ENCODE data around the gene TRIM29.

Gene TRIM29

DNA sequence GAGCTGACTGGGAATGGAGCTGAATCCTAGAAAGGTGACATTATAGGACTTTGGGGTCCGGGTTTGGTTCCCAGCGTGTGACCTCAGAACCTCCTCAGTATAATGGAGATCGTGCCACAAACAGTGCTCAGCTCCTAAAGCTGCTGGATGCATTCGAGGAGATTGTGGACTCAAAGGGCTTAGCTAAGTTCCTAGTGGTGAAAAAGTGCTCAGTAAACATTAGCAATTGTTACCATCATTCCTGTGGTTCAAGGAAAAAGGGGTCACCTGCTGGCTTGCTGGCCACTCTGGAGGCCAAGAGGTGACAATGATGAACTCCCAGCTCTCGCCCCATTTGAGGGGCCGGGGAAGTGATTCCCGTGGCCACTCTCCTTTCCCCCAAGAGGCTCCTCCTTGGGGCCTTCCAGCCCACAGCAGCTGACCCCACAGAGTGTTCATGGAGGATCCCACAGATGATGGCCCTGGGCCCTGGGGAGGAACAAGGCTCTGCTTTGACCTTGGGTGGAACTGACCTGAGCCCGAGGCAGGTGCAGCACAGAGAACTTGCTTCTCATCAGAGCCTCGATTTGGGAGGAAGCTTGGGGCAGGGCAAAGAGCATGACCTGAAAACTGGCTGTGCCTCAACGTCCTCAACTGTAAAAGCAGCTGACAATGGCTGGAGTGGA, 40.1 kb downstream of the TRIM29 start:
- no peak for DNase-seq (ENCODE audit: low read depth in 2 of 2)

DNA sequence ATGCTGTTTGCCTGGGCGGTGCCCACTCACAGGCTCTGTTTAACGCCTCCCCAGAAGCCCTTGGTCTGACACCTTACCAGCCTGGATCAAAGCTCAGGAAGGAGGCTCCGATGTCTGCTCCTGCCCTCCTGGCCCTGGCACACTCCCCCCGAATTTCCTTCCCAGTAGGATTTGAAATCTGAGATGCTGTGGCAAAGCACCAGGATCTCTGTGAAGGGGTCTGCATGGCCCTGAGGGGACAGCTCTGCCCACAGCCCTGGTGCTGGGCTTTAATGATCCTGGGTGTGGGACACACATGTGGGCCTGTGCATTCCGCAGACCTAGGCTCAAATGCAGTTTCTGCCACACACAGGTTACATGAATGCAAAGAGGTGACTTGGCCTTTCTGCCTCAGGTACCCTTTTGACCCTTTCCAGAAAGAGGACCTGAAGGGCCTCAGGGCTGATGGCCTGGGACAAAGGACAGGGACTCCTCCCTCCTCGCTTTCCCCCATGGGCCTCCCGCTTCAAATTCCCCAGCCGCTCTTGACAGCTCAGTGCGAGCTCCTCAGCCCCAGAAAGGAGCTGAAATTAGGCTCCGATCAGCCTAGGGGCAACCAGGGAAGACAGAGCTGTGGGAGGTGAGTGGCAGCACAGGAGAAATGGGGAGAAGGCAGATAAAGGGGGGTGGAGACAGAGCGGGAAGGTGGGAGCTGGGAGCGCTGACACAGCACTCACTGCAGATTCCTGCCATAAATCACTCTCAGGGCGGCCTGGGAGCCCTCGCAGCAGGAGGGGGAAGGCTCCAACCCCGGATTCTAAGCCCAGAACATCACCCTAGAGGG, 41.3 kb downstream of the TRIM29 start:
- DNase-seq (ENCODE audit: low read depth in 2 of 2), result no peak

GRCh38 chr11:120095516-120095915, 42.4 kb downstream of the TRIM29 start:
- no peak for DNase-seq (ENCODE audit: low read depth in 2 of 2)

GRCh38 chr11:120091701-120092100, 46.2 kb downstream of the TRIM29 start:
- no peak for DNase-seq (ENCODE audit: low read depth in 2 of 2)

- no peak for DNase-seq (ENCODE audit: low read depth in 2 of 2)
These were observed 46.8 kb downstream of the TRIM29 start for GRCh38 chr11:120091121-120091520.

DNA sequence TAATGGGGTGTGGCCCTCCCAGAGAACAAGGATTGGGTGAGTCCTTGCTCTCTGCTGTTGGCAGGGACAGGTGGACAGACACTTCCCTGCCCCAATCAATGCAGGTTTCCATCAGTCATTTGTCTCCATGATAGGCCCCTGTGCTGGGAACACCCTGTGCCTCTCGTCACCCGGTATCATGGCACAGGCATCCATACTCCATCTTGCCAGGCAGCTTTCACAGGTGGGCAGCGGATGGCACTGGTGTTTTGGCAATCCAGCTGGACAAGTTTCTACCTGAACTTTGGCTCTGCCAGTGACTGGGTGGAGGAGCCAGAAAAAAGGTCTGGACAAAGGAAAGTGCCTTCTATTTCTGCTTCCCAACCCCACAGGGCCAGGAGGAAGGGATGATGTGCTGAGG, 47.5 kb downstream of the TRIM29 start:
- no peak for DNase-seq (ENCODE audit: low read depth in 2 of 2)

- DNase-seq (ENCODE audit: low read depth in 2 of 2), result no peak
These were observed 48.6 kb downstream of the TRIM29 start for GRCh38 chr11:120089036-120090001.

GRCh38 chr11:120088056-120088455, 49.9 kb downstream of the TRIM29 start:
- DNase-seq (ENCODE audit: low read depth in 2 of 2), result no peak

DNA sequence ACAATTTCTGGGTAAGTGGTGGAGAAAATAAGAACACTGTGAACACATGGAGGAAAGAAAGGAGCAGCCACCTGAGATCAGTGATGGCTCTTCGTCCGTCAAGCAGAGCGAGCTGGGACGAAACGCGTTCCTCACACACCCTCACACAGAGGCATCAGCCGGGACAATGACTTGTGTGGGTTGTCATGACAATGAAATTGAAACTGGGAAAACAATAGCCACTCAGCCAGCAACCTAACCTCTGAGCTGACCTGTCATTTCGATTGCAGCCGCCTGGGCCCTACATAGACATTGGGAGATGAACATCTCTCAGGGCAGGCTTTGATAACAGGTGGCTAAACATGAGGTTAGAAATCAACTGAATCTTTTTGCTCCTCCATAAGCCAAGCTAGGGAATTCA, 51.3 kb downstream of the TRIM29 start:
- DNase-seq (ENCODE audit: low read depth in 2 of 2), result no peak

DNA sequence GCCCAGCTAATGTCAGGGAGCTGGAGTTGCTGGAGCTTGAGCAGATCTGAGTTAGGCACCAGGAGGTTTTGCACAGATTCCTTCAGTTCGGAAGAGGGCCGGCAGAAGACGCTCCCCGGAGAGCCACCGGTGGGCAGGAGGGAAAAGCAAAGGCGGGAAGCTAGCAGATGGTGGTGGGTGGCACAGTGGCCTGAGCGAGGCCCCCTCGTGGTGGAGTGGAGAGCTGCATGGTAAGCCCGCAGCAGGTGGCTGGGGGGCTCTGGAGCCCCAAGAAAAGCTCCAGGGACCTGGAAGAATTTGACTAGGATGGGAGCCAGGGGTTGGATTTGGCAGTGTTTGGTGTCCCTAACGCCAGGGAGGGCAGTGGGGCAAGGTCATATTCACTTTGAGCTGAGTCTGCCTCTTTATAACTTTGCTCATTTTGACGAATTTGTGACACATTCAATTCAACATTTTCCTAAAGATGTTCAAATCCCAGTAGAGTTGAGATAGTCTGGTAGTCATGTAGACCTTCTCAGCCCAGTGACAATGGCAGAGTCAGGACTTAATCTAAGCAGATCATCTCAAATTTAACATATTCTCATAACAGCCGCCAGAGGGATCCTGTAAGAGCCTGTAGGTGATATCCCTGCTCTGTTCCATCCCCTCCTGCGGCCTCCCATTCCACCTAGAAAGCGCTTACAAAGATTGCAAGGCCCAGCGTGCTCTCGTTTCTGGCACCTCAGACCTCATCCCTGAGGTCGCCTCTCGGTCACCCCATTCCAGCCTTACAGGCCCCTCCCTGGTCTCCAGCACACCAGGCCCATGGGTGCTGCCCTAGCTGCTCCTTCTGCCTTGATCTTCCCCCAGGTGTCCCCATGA, 57.9 kb downstream of the TRIM29 start:
- no peak for DNase-seq (ENCODE audit: low read depth in 2 of 2)

- no peak for DNase-seq (ENCODE audit: low read depth in 2 of 2)
These were observed 59.5 kb downstream of the TRIM29 start for GRCh38 chr11:120078397-120078796.

GRCh38 chr11:120074076-120074475, 63.8 kb downstream of the TRIM29 start:
- no peak for DNase-seq (ENCODE audit: low read depth in 2 of 2)

DNA sequence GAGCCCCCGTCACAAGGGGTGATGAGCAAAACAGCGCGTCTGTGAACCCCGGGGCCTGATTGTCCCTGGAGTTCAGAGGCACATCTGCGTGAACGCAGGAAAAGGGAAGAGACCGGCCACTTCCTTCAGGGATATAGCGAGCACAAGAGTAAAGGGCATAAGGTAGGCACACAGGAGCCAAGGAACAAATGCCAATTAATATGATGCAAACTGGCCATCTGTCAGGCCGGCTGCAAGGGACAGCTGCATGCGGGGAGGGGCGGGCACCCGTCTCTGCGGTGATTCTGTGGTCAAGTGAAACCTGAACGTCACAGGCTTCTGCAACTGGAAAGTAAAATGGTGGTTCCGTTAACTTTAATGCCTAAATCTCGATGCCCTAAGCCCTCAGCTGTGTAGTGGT, 64.7 kb downstream of the TRIM29 start:
- no peak for DNase-seq (ENCODE audit: low read depth in 2 of 2)

DNA sequence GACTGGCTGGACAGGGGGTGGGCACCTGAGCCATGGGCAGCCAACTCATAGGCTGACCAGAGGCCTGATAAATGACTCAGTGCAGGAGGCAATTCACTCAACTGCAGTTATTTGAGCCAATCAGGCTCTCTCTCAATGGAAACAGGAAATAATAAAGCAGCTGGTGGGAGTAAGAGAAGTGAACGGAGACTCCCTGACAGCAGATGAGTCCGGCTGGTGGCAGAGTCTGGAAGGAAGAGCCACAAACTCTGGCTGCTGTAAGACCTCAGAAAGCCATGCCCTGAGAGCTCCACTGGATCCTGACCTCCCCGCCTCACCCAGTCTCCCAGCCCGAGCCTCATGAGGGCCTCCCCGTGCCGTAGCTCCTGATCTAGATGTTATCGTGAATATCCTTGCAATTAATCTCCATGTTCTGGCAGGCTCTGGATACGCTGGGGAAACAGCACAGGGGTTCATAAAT, 69.8 kb downstream of the TRIM29 start:
- DNase-seq (ENCODE audit: low read depth in 2 of 2), result no peak

GRCh38 chr11:120067438-120068113, 70.3 kb downstream of the TRIM29 start:
- no peak for DNase-seq (ENCODE audit: low read depth in 2 of 2)

GRCh38 chr11:120066738-120067437, 71.0 kb downstream of the TRIM29 start:
- no peak for DNase-seq (ENCODE audit: low read depth in 2 of 2)

- no peak for DNase-seq (ENCODE audit: low read depth in 2 of 2)
These were observed 72.0 kb downstream of the TRIM29 start for GRCh38 chr11:120065876-120066275.

- DNase-seq (ENCODE audit: low read depth in 2 of 2), result no peak
These were observed 72.7 kb downstream of the TRIM29 start for GRCh38 chr11:120065176-120065575.

DNA sequence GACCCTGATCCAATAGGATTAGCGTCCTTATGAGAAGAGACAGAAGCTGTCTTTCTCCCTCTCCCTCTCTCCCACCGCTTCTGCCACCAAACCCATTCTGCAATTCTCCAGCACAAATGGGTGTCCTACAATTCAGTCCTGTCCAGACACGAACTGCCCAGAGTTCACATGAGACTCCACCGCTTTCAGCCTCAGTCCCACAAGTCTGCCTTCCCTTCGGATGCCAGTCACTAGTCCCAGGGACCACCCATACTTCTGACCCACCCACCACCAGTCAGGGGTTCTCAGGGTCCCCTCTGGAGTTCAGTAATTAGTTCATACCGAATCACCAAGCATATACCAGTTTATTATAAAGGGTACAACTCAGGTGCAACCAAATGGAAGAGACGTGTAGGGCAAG, 73.6 kb downstream of the TRIM29 start:
- DNase-seq (ENCODE audit: low read depth in 2 of 2), result no peak
